KBM-7 (cell line): ENCODE measurements around the gene PWWP2B.
A peak's percentile ranks its signal among the peaks of the same experiment; 100 is the strongest.

ENCODE experiments used
- DNase-seq: peaks from one replicate; pipeline ENCODE4 v3.0.0-alpha.2; 2015
- in situ Hi-C: fragments of 300-500 bp; cut with MboI; formaldehyde crosslinking; loops from 2 replicates; pipeline ENCODE4 v1.14.3; 2020; ENCODE audit warnings: low sequenced_read_pairs, low pct_unique_long_range_greater_than_20kb, mixed read lengths

Gene PWWP2B

GRCh38 chr10:132390921-132391675, 5.9 kb upstream of the PWWP2B start:
- no peak for DNase-seq
- in situ Hi-C loops = no loop called here

- in situ Hi-C loops = no loop called here
- DNase-seq = no peak
Measured at GRCh38 chr10:132391676-132392020, 5.4 kb upstream of the PWWP2B start.

- DNase-seq = no peak
- in situ Hi-C loops = no loop called here
Measured at GRCh38 chr10:132392184-132392800, 4.7 kb upstream of the PWWP2B start.

GRCh38 chr10:132392811-132393694, 3.9 kb upstream of the PWWP2B start:
- in situ Hi-C loops = no loop called here
- DNase-seq = no peak

- in situ Hi-C loops = no loop called here
- DNase-seq = no peak
Measured at GRCh38 chr10:132393695-132394181, 3.3 kb upstream of the PWWP2B start.

GRCh38 chr10:132394201-132394811, 2.7 kb upstream of the PWWP2B start:
- no peak for DNase-seq
- in situ Hi-C loops = no loop called here

- no peak for DNase-seq
- in situ Hi-C loops = no loop called here
Measured at GRCh38 chr10:132394936-132395703, 1.9 kb upstream of the PWWP2B start.

- in situ Hi-C loops = no loop called here
- peak; percentile 43 for DNase-seq
Measured at GRCh38 chr10:132395704-132396493, 1.1 kb upstream of the PWWP2B start.

GRCh38 chr10:132396494-132397035, 435 bp upstream of the PWWP2B start:
- in situ Hi-C loops = no loop called here
- DNase-seq = peak; percentile 39

GRCh38 chr10:132397671-132398565, 918 bp downstream of the PWWP2B start:
- no peak for DNase-seq
- in situ Hi-C loops = no loop called here

GRCh38 chr10:132398566-132398991, 1.6 kb downstream of the PWWP2B start:
- no peak for DNase-seq
- in situ Hi-C loops = no loop called here

GRCh38 chr10:132399117-132400035, 2.4 kb downstream of the PWWP2B start:
- in situ Hi-C loops = no loop called here
- no peak for DNase-seq

- in situ Hi-C loops = no loop called here
- no peak for DNase-seq
Measured at GRCh38 chr10:132400041-132400546, 3.1 kb downstream of the PWWP2B start.

GRCh38 chr10:132400547-132401151, 3.6 kb downstream of the PWWP2B start:
- peak; percentile 42 for DNase-seq
- in situ Hi-C loops = no loop called here

GRCh38 chr10:132401401-132402118, 4.6 kb downstream of the PWWP2B start:
- in situ Hi-C loops = no loop called here

More at GRCh38 chr10:132401401-132402118, 4.6 kb downstream of the PWWP2B start:
- DNase-seq = no peak
